HEK293 (cell line): ENCODE results near the gene PACSIN2.

Source experiments
- CTCF ChIA-PET: fragments of 350-600 bp; formaldehyde crosslinking; extraction: SDS; loops from one replicate; lab custom pipeline; 2021; ENCODE audit warnings: antibody characterized with exemption; lab: Yijun Ruan, JAX
- POLR2A ChIA-PET: fragments of 300-600 bp; formaldehyde crosslinking; extraction: SDS; loops from one replicate; lab custom pipeline; 2020; ENCODE audit warnings: antibody characterized with exemption, inconsistent platforms; lab: Yijun Ruan, JAX
- H3K27ac ChIP-seq: fragments of 200-500 bp; sonication (Bioruptor generic); 2 replicates; pipeline ENCODE4 v1.5.1; 2014; ENCODE audit warnings: low read depth, low read length, control low read depth, inconsistent platforms; ENCODE audit errors: extremely low read depth
- H3K36me3 ChIP-seq, 2 experiments: fragments of 200-500 bp in 1 of 2; sonication (Bioruptor generic) in 1 of 2; 1 replicate in 1 of 2; 2 replicates in 1 of 2; pipeline ENCODE4 v1.5.1; 2014 to 2017; ENCODE audit warnings: inconsistent platforms in 2 of 2, low read length in 2 of 2; ENCODE audit not compliant: control insufficient read depth in 2 of 2, insufficient read depth in 1 of 2
- H3K4me1 ChIP-seq: fragments of 200-500 bp; sonication (Bioruptor generic); 2 replicates; pipeline ENCODE4 v1.5.1; 2014; ENCODE audit warnings: mild to moderate bottlenecking, low read length, inconsistent platforms; ENCODE audit not compliant: control insufficient read depth, insufficient read depth
- H3K4me3 ChIP-seq: 2 replicates; pipeline ENCODE4 v1.5.1; 2011; ENCODE audit warnings: low read depth, mild to moderate bottlenecking, control low read depth, low read length, moderate library complexity
- H3K9me3 ChIP-seq: fragments of 200-500 bp; sonication (Bioruptor generic); 2 replicates; pipeline ENCODE4 v1.5.1; 2014; ENCODE audit warnings: low read depth, low read length, inconsistent platforms; ENCODE audit not compliant: control insufficient read depth, insufficient read depth
- BCL11B ChIP-seq: fragments of 450-650 bp; formaldehyde crosslinking; IDR thresholded peaks from 2 replicates; pipeline ENCODE4 v1.5.1; 2016; ENCODE audit warnings: low read depth, missing biosample characterization, missing genetic modification characterization
- KLF10 ChIP-seq: fragments of 450-650 bp; IDR thresholded peaks from 2 replicates; pipeline ENCODE4 v1.5.1; 2018; ENCODE audit warnings: missing biosample characterization, mild to moderate bottlenecking, missing genetic modification characterization
- KLF7 ChIP-seq: fragments of 450-650 bp; formaldehyde crosslinking; IDR thresholded peaks from 2 replicates; pipeline ENCODE4 v1.5.1; 2016; ENCODE audit warnings: missing biosample characterization, missing genetic modification characterization, borderline replicate concordance
- OVOL3 ChIP-seq: fragments of 450-650 bp; formaldehyde crosslinking; IDR thresholded peaks from 2 replicates; pipeline ENCODE4 v1.5.1; 2016; ENCODE audit warnings: missing biosample characterization, missing genetic modification characterization
- PRDM1 ChIP-seq: fragments of 450-650 bp; formaldehyde crosslinking; IDR thresholded peaks from 2 replicates; pipeline ENCODE4; 2016; ENCODE audit warnings: missing biosample characterization, missing genetic modification characterization
- ZBTB17 ChIP-seq: fragments of 450-650 bp; formaldehyde crosslinking; IDR thresholded peaks from 2 replicates; pipeline ENCODE4 v1.5.1; 2016; ENCODE audit warnings: missing biosample characterization, missing genetic modification characterization
- ZBTB21 ChIP-seq: fragments of 450-650 bp; formaldehyde crosslinking; IDR thresholded peaks from 2 replicates; pipeline ENCODE4 v1.5.1; 2017; ENCODE audit warnings: missing biosample characterization, missing genetic modification characterization
- ZEB2 ChIP-seq: fragments of 450-650 bp; formaldehyde crosslinking; IDR thresholded peaks from 2 replicates; pipeline ENCODE4 v1.5.1; 2016; ENCODE audit warnings: missing biosample characterization, missing genetic modification characterization
- ZNF121 ChIP-seq: fragments of 450-650 bp; formaldehyde crosslinking; IDR thresholded peaks from 2 replicates; pipeline ENCODE4 v1.5.1; 2016; ENCODE audit warnings: missing biosample characterization, missing genetic modification characterization
- ZNF169 ChIP-seq: fragments of 450-650 bp; formaldehyde crosslinking; IDR thresholded peaks from 2 replicates; pipeline ENCODE4 v1.5.1; 2016; ENCODE audit warnings: missing biosample characterization, missing genetic modification characterization
- ZNF184 ChIP-seq: fragments of 450-650 bp; IDR thresholded peaks from 2 replicates; pipeline ENCODE4 v1.5.1; 2018; ENCODE audit warnings: missing biosample characterization, mild to moderate bottlenecking, missing genetic modification characterization
- ZNF223 ChIP-seq: fragments of 450-650 bp; formaldehyde crosslinking; IDR thresholded peaks from 2 replicates; pipeline ENCODE4 v1.5.1; 2016; ENCODE audit warnings: missing biosample characterization, missing genetic modification characterization
- ZNF239 ChIP-seq: fragments of 450-650 bp; formaldehyde crosslinking; IDR thresholded peaks from 2 replicates; pipeline ENCODE4 v1.5.1; 2016; ENCODE audit warnings: missing biosample characterization, missing genetic modification characterization
- ZNF292 ChIP-seq: fragments of 450-650 bp; formaldehyde crosslinking; IDR thresholded peaks from 2 replicates; pipeline ENCODE4 v1.5.1; 2016; ENCODE audit warnings: low read depth, missing biosample characterization, missing genetic modification characterization, borderline replicate concordance
- ZNF660 ChIP-seq: fragments of 450-650 bp; IDR thresholded peaks from 2 replicates; pipeline ENCODE4 v1.5.1; 2018; ENCODE audit warnings: missing biosample characterization, mild to moderate bottlenecking, missing genetic modification characterization
- ZNF670 ChIP-seq: fragments of 450-650 bp; formaldehyde crosslinking; IDR thresholded peaks from 2 replicates; pipeline ENCODE4 v1.5.1; 2016; ENCODE audit warnings: missing biosample characterization, missing genetic modification characterization, low read depth
- ZNF677 ChIP-seq: fragments of 450-650 bp; IDR thresholded peaks from 2 replicates; pipeline ENCODE4 v1.5.0; 2018; ENCODE audit warnings: missing biosample characterization, mild to moderate bottlenecking, missing genetic modification characterization, moderate library complexity
- ZXDB ChIP-seq: fragments of 450-650 bp; formaldehyde crosslinking; IDR thresholded peaks from 2 replicates; pipeline ENCODE4 v1.5.1; 2016; ENCODE audit warnings: missing biosample characterization, missing genetic modification characterization
- TF ChIP-seq, protein P1 (sequence below): fragments of 450-650 bp; formaldehyde crosslinking; IDR thresholded peaks from 2 replicates; pipeline ENCODE4; 2016; ENCODE audit warnings: missing biosample characterization, missing genetic modification characterization
- TF ChIP-seq, protein P2 (sequence below): fragments of 450-650 bp; formaldehyde crosslinking; IDR thresholded peaks from 2 replicates; pipeline ENCODE4 v1.5.1; 2016; ENCODE audit warnings: missing biosample characterization, missing genetic modification characterization

Gene PACSIN2

DNA sequence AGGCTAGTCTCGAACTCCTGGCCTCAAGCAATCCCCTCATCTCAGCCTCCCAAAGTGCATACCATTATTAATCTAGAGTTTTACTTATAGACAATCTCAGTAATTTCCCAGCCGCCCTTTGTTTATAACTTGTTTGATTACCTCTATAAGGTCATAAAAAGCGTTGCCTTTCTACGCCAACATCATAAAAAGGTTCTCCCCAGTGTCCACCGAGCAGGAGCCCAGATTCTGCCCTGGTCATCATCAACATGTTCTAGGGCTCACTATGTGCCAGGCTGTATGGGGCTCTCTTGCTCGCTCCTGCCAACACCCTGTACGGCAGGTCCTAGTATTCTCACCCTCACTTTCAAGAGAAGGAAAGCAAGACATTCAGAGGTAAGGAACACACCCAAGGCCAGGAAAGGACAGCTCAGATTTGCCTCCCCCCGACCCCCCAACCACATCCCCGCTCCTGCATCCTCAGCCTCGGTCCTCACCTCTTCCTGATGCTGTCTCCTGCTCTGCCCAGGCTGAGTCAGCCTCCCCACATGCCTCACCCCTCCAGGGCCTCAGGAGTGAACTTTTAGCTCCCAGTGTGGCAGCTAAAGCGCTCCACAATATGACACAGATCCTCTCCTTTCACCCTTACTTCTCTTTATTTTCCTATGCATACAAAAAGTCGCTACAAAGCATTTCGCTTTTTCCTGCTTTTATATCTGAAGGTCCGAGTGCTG is 172.1 kb downstream of the PACSIN2 start:
- Histone ChIP-seq H3K4me1 (no peaks in the 10 kb centered on the region), H3K4me3 (no peak overlapping the region), H3K9me3 (no peaks in the 10 kb centered on the region), H3K36me3 (peaks cover 39 to 54% of the 10 kb centered on the region in 2 experiments), H3K27ac (no peak overlapping the region)
- ChIA-PET CTCF (interaction anchor here (0.7 to 1.2 kb wide), 3 partner anchors 13 to 40 kb away, joined by 3 to 6 read pairs (median 4); no protein-coding TSS in a partner anchor), POLR2A (no interaction called here)
- TF ChIP-seq ZNF239 = no peak
- TF ChIP-seq, protein P1, sequence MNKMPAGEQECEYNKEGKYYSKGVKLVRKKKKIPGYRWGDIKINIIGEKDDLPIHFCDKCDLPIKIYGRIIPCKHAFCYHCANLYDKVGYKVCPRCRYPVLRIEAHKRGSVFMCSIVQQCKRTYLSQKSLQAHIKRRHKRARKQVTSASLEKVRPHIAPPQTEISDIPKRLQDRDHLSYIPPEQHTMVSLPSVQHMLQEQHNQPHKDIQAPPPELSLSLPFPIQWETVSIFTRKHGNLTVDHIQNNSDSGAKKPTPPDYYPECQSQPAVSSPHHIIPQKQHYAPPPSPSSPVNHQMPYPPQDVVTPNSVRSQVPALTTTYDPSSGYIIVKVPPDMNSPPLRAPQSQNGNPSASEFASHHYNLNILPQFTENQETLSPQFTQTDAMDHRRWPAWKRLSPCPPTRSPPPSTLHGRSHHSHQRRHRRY (tag by site-specific recombination) = no peak
- TF ChIP-seq ZNF223 = no peak
- no peak for TF ChIP-seq BCL11B (tag by site-specific recombination)
- no peak for TF ChIP-seq ZNF670 (tag by site-specific recombination)
- TF ChIP-seq ZNF292 (tag by site-specific recombination) = no peak
- TF ChIP-seq KLF7 (tag by site-specific recombination) = no peak
- TF ChIP-seq ZBTB21 (tag by site-specific recombination) = no peak
- no peak for TF ChIP-seq KLF10
- no peak for TF ChIP-seq ZEB2 (tag by site-specific recombination)
- TF ChIP-seq ZNF169 (tag by site-specific recombination) = no peak
- TF ChIP-seq ZXDB = no peak
- no peak for TF ChIP-seq OVOL3 (tag by site-specific recombination)
- no peak for TF ChIP-seq ZNF121
- TF ChIP-seq ZNF677 (tag by site-specific recombination) = no peak
- no peak for TF ChIP-seq ZNF660 (tag by site-specific recombination)
- no peak for TF ChIP-seq ZBTB17 (tag by site-specific recombination)
- TF ChIP-seq, protein P2, sequence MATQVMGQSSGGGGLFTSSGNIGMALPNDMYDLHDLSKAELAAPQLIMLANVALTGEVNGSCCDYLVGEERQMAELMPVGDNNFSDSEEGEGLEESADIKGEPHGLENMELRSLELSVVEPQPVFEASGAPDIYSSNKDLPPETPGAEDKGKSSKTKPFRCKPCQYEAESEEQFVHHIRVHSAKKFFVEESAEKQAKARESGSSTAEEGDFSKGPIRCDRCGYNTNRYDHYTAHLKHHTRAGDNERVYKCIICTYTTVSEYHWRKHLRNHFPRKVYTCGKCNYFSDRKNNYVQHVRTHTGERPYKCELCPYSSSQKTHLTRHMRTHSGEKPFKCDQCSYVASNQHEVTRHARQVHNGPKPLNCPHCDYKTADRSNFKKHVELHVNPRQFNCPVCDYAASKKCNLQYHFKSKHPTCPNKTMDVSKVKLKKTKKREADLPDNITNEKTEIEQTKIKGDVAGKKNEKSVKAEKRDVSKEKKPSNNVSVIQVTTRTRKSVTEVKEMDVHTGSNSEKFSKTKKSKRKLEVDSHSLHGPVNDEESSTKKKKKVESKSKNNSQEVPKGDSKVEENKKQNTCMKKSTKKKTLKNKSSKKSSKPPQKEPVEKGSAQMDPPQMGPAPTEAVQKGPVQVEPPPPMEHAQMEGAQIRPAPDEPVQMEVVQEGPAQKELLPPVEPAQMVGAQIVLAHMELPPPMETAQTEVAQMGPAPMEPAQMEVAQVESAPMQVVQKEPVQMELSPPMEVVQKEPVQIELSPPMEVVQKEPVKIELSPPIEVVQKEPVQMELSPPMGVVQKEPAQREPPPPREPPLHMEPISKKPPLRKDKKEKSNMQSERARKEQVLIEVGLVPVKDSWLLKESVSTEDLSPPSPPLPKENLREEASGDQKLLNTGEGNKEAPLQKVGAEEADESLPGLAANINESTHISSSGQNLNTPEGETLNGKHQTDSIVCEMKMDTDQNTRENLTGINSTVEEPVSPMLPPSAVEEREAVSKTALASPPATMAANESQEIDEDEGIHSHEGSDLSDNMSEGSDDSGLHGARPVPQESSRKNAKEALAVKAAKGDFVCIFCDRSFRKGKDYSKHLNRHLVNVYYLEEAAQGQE = no peak

DNA sequence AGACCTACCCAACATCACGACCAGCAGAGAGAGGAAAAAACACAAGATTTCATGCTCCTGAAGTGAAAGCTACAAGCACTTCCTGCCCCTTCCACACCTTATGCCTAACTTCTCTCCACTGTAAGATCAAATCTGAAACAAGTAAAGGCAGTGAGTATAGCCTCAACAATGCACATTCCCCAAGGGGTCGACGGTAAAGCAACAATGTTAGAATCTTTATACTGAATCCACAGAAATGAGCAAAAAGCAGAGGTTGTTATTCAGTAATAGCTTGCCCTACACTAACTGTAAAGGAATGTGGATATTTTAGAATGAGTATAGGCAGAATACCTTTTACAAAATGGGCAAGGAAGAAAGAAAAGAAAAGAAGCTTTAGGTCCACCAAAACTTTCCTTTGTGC is 173.5 kb downstream of the PACSIN2 start:
- Histone ChIP-seq H3K27ac (no peak overlapping the region), H3K4me3 (no peak overlapping the region), H3K4me1 (no peaks in the 10 kb centered on the region), H3K9me3 (no peaks in the 10 kb centered on the region), H3K36me3 (peaks cover 41 to 53% of the 10 kb centered on the region in 2 experiments)
- ChIA-PET CTCF (interaction anchor here (0.5 to 0.6 kb wide), 3 partner anchors 64 to 232 kb away, joined by 3 read pairs; no protein-coding TSS in a partner anchor), POLR2A (interaction anchor here (0.6 kb wide), 1 partner anchor 244 kb away, joined by 3 read pairs; no protein-coding TSS in a partner anchor)
- TF ChIP-seq ZNF184 (tag by site-specific recombination) = no peak
- TF ChIP-seq PRDM1 (tag by site-specific recombination) = no peak
